OCI-LY3 (cell line): ENCODE measurements around the gene KIF25.

Experiments
- H2AFZ ChIP-seq: fragments of 200-600, 300-600 bp; shearing (Covaris generic); 2 replicates; pipeline ENCODE4 v1.6.0; 2014; ENCODE audit warnings: antibody characterized with exemption, low read depth, low read length
- H3K27ac ChIP-seq: fragments of 200-600, 300-600 bp; sonication (generic); 2 replicates; pipeline ENCODE4 v1.5.1; 2014; ENCODE audit warnings: mild to moderate bottlenecking, low read length, moderate library complexity, mixed read lengths
- H3K27me3 ChIP-seq: fragments of 200-600, 300-600 bp; sonication (generic); 2 replicates; pipeline ENCODE4 v1.6.1; 2014; ENCODE audit warnings: low read depth, low read length, mixed read lengths
- H3K36me3 ChIP-seq: fragments of 200-600, 300-600 bp; sonication (generic); replicated peaks from 2 replicates; pipeline ENCODE3; 2014; ENCODE audit warnings: low read depth, low read length, mixed read lengths
- H3K4me1 ChIP-seq: fragments of 300-600, 200-600 bp; sonication (generic); 2 replicates; pipeline ENCODE4 v1.6.1; 2014; ENCODE audit warnings: low read length, mixed read lengths
- H3K4me2 ChIP-seq: fragments of 200-600, 300-600 bp; sonication (generic); 2 replicates; pipeline ENCODE4 v1.6.1; 2014; ENCODE audit warnings: low read length, mixed read lengths
- H3K4me3 ChIP-seq: fragments of 300-600, 200-600 bp; sonication (generic); 2 replicates; pipeline ENCODE4 v1.5.1; 2014; ENCODE audit warnings: antibody characterized with exemption, mild to moderate bottlenecking, low read length, moderate library complexity
- H3K79me2 ChIP-seq: fragments of 300-600, 200-600 bp; shearing (Covaris generic); 2 replicates; pipeline ENCODE4 v1.6.1; 2014; ENCODE audit warnings: mild to moderate bottlenecking, low read length, mixed read lengths
- H3K9ac ChIP-seq: fragments of 300-600, 200-600 bp; shearing (Covaris generic); 2 replicates; pipeline ENCODE4 v1.6.0; 2014; ENCODE audit warnings: mild to moderate bottlenecking, low read length, moderate library complexity
- H3K9me3 ChIP-seq: fragments of 200-600, 300-600 bp; shearing (Covaris generic); 2 replicates; pipeline ENCODE4 v1.6.1; 2014; ENCODE audit warnings: low read length, mixed read lengths; ENCODE audit not compliant: insufficient read depth
- H4K20me1 ChIP-seq: fragments of 200-600, 300-600 bp; sonication (generic); 2 replicates; pipeline ENCODE4 v1.6.1; 2016; ENCODE audit warnings: low read length, mixed read lengths; ENCODE audit not compliant: insufficient read depth
- EZH2phosphoT487 ChIP-seq: fragments of 200-600 bp; shearing (Covaris generic); IDR thresholded peaks from 2 replicates; pipeline ENCODE4 v1.6.1; 2018; ENCODE audit warnings: antibody characterized with exemption, mixed run types, low read depth
- TF ChIP-seq, protein P1 (sequence below): fragments of 200-600, 300-600 bp; sonication (generic); IDR thresholded peaks from 2 replicates; pipeline ENCODE4 v1.5.1; 2014; ENCODE audit warnings: antibody characterized with exemption, low read length, low read depth

The KIF25 gene

GRCh38 chr6:168038576-168039140, 41.2 kb downstream of the KIF25 start:
- Histone ChIP-seq H3K9me3 (no peaks in the 10 kb centered on the region), H3K4me2 (no peak overlapping the region), H3K27me3 (no peaks in the 10 kb centered on the region), H3K27ac (no peak overlapping the region), H3K9ac (no peak overlapping the region), H3K4me1 (no peaks in the 10 kb centered on the region), H3K4me3 (no peak overlapping the region), H4K20me1 (no peaks in the 10 kb centered on the region), H3K79me2 (no peaks in the 10 kb centered on the region), H3K36me3 (no peaks in the 10 kb centered on the region), H2AFZ (no peak overlapping the region)
- TF ChIP-seq EZH2phosphoT487 = no peak
- TF ChIP-seq, protein P1, sequence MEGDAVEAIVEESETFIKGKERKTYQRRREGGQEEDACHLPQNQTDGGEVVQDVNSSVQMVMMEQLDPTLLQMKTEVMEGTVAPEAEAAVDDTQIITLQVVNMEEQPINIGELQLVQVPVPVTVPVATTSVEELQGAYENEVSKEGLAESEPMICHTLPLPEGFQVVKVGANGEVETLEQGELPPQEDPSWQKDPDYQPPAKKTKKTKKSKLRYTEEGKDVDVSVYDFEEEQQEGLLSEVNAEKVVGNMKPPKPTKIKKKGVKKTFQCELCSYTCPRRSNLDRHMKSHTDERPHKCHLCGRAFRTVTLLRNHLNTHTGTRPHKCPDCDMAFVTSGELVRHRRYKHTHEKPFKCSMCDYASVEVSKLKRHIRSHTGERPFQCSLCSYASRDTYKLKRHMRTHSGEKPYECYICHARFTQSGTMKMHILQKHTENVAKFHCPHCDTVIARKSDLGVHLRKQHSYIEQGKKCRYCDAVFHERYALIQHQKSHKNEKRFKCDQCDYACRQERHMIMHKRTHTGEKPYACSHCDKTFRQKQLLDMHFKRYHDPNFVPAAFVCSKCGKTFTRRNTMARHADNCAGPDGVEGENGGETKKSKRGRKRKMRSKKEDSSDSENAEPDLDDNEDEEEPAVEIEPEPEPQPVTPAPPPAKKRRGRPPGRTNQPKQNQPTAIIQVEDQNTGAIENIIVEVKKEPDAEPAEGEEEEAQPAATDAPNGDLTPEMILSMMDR = no peak

- no peak for TF ChIP-seq EZH2phosphoT487
- TF ChIP-seq, protein P1 = no peak
- Histone ChIP-seq H3K9me3 (no peaks in the 10 kb centered on the region), H3K79me2 (no peaks in the 10 kb centered on the region), H3K9ac (no peak overlapping the region), H3K27ac (no peak overlapping the region), H3K4me2 (no peak overlapping the region), H4K20me1 (no peaks in the 10 kb centered on the region), H2AFZ (no peak overlapping the region), H3K27me3 (no peaks in the 10 kb centered on the region), H3K36me3 (no peaks in the 10 kb centered on the region), H3K4me1 (no peaks in the 10 kb centered on the region), H3K4me3 (no peak overlapping the region)
These were observed 41.8 kb downstream of the KIF25 start for GRCh38 chr6:168039301-168039700.

DNA sequence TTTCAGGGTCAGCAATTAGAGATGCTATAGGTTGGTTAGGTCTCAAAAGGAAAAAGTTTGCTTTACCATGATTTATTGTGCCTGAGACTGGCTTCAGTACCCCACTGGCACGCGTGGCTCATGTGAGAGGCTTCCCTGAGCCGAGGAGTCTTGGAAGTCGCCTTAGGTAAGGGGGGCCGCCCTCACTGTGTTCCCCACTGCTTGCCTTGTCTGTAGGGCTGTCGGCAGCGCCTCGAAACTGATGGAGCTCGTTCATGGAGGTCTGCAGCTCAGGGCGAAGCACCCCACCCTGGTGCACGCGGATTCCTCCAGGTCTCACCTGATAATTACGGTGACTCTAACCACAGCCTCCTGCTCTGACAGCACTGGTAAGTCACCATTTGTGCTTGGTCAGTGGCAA, 42.4 kb downstream of the KIF25 start:
- Histone ChIP-seq H3K79me2 (no peaks in the 10 kb centered on the region), H3K9me3 (no peaks in the 10 kb centered on the region), H3K36me3 (no peaks in the 10 kb centered on the region), H3K4me2 (no peak overlapping the region), H3K4me3 (no peak overlapping the region), H3K4me1 (no peaks in the 10 kb centered on the region), H3K9ac (no peak overlapping the region), H3K27me3 (no peaks in the 10 kb centered on the region), H4K20me1 (no peaks in the 10 kb centered on the region), H2AFZ (no peak overlapping the region), H3K27ac (no peak overlapping the region)
- no peak for TF ChIP-seq EZH2phosphoT487
- TF ChIP-seq, protein P1 = no peak

DNA sequence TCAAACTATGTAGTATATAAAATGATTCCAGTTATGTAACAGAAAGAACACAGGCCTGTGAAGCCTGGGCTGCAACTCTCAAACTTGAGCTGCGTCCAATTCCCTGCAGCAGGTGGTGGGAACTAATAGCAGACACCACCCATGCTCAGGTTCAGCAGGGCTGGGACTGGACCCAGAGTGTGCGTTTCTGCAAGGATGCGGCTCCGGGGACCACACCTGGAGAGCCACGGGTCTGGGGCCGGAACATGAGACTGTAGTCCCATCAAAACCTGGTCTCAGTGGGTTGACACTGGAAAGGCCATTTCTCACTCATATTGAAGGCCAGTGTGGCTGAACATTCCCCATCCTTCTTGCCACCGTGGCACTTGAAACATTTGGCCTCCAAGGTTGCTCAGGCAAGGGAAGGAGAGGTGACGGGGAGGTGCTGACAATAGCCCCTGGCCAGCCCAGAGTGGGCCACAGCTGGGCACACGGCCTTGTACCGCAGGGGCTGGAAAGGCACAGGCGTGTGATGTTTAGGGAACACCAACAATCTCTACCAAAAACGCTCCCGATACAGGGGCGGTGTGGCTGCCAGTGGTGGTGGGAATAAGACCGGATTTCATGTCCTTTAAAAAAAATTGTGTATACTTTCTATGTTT, 43.5 kb downstream of the KIF25 start:
- Histone ChIP-seq H3K27me3 (no peaks in the 10 kb centered on the region), H3K4me2 (no peak overlapping the region), H3K4me1 (no peaks in the 10 kb centered on the region), H3K27ac (no peak overlapping the region), H3K36me3 (no peaks in the 10 kb centered on the region), H3K79me2 (no peaks in the 10 kb centered on the region), H2AFZ (no peak overlapping the region), H4K20me1 (no peaks in the 10 kb centered on the region), H3K4me3 (no peak overlapping the region), H3K9ac (no peak overlapping the region), H3K9me3 (no peaks in the 10 kb centered on the region)
- TF ChIP-seq EZH2phosphoT487 = no peak
- TF ChIP-seq, protein P1 = no peak
